ENCODE results near the gene PAPPA2.

PAPPA2 gene

GRCh38 chr1:176854758-176855745 lies 392.1 kb downstream of the PAPPA2 start:
- no peak for DNase-seq (ENCODE audit: low read depth in 2 of 2)

GRCh38 chr1:176857632-176858031 lies 394.7 kb downstream of the PAPPA2 start:
- no peak for DNase-seq (ENCODE audit: low read depth in 2 of 2)

- DNase-seq (ENCODE audit: low read depth in 2 of 2): no peak
Observed at GRCh38 chr1:176858433-176858916, 395.5 kb downstream of the PAPPA2 start.

GRCh38 chr1:176863613-176864012 lies 400.6 kb downstream of the PAPPA2 start:
- no peak for DNase-seq (ENCODE audit: low read depth in 2 of 2)

- no peak for DNase-seq (ENCODE audit: low read depth in 2 of 2)
Observed at GRCh38 chr1:176864211-176864610, 401.2 kb downstream of the PAPPA2 start.

- no peak for DNase-seq (ENCODE audit: low read depth in 2 of 2)
Observed at GRCh38 chr1:176866011-176866714, 403.2 kb downstream of the PAPPA2 start.

- no peak for DNase-seq (ENCODE audit: low read depth in 2 of 2)
Observed at GRCh38 chr1:176869577-176869976, 406.6 kb downstream of the PAPPA2 start.

- no peak for DNase-seq (ENCODE audit: low read depth in 2 of 2)
Observed at GRCh38 chr1:176876966-176877515, 414.1 kb downstream of the PAPPA2 start.

GRCh38 chr1:176877557-176877956 lies 414.6 kb downstream of the PAPPA2 start:
- DNase-seq (ENCODE audit: low read depth in 2 of 2): no peak

GRCh38 chr1:176878750-176879536 lies 416.0 kb downstream of the PAPPA2 start:
- no peak for DNase-seq (ENCODE audit: low read depth in 2 of 2)

- DNase-seq (ENCODE audit: low read depth in 2 of 2): no peak
Observed at GRCh38 chr1:176879784-176880620, 417.0 kb downstream of the PAPPA2 start.

GRCh38 chr1:176880955-176881595 lies 418.1 kb downstream of the PAPPA2 start:
- DNase-seq (ENCODE audit: low read depth in 2 of 2): peak in 1 of 2 donors; percentile 29

GRCh38 chr1:176884286-176884685 lies 421.3 kb downstream of the PAPPA2 start:
- no peak for DNase-seq (ENCODE audit: low read depth in 2 of 2)

GRCh38 chr1:176884911-176885310 lies 421.9 kb downstream of the PAPPA2 start:
- no peak for DNase-seq (ENCODE audit: low read depth in 2 of 2)

- DNase-seq (ENCODE audit: low read depth in 2 of 2): no peak
Observed at GRCh38 chr1:176885341-176885740, 422.4 kb downstream of the PAPPA2 start.

GRCh38 chr1:176885751-176886150 lies 422.8 kb downstream of the PAPPA2 start:
- DNase-seq (ENCODE audit: low read depth in 2 of 2): no peak

- no peak for DNase-seq (ENCODE audit: low read depth in 2 of 2)
Observed at GRCh38 chr1:176888471-176889032, 425.6 kb downstream of the PAPPA2 start.

- no peak for DNase-seq (ENCODE audit: low read depth in 2 of 2)
Observed at GRCh38 chr1:176893625-176894352, 430.8 kb downstream of the PAPPA2 start.

GRCh38 chr1:176894450-176894849 lies 431.5 kb downstream of the PAPPA2 start:
- DNase-seq (ENCODE audit: low read depth in 2 of 2): no peak

Data from activated CD4-positive, alpha-beta T cell treated with anti-CD3 and anti-CD28 coated beads for 24 hours (primary cell).